ENCODE measurements around the gene BLOC1S5. TPM values are rescaled to one million over a fixed set of nuclear protein-coding genes. Genes with fewer than 3 reads are reported as not detected.

The BLOC1S5 gene
- total RNA-seq, 2 experiments from 2014 or later = 22.6 to 30.7 TPM

DNA sequence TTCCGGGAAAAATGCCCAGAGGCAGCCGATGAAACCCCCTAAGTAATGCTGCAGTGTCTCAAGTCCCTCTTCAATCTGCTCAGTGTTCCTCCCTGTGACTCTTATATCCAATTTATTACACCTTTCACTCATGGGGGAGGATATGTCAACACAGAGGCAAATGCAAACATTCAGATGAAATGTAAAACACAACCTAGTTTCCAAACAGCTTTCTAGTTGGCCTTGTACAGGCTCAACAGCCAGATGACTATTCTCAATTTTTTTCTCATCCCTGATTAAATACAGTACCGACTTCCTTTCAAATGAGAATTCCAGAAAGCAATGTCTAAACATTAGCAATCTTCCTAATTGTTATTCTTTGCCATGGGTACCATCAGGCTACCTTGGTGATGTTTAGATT, 65.0 kb downstream of the BLOC1S5 start:
- ChIA-PET CTCF (ENCODE audit: unreplicated experiment) (no interaction called here), POLR2A (no interaction called here)
- Histone ChIP-seq H4K20me1 (ENCODE audit: insufficient read depth, low read length) (no peaks in the 10 kb centered on the region), H3K4me3 (ENCODE audit: low read depth, low read length, poor library complexity, severe bottlenecking) (no peak overlapping the region), H3K9me2 (ENCODE audit: insufficient read depth, low read length) (no peaks in the 10 kb centered on the region), H3K27ac (ENCODE audit: low read depth, low read length, poor library complexity, severe bottlenecking) (no peak overlapping the region), H3K9me3 (ENCODE audit: low read length) (no peaks in the 10 kb centered on the region), H3K4me1 (ENCODE audit: insufficient read depth, low read length, poor library complexity, severe bottlenecking) (no peaks in the 10 kb centered on the region), H3K79me2 (ENCODE audit: insufficient read depth, low read depth, low read length) (no peaks in the 10 kb centered on the region), H3K36me3 (ENCODE audit: insufficient read depth, low read length) (no peaks in the 10 kb centered on the region), H3K4me2 (ENCODE audit: low read length) (no peak overlapping the region), H2AFZ (ENCODE audit: low read length) (no peak overlapping the region)
- BruUV-seq (replicated peaks) = no TSS peak
- DNase-seq (ENCODE audit: low spot score) = no peak
- intact Hi-C loops (cut with micrococcal nuclease; ENCODE audit: unreplicated experiment) = loop anchor here (10.0 kb wide), 1 partner anchor 384 kb away; no protein-coding TSS in a partner anchor
- no peak for TF ChIP-seq EZH2phosphoT487 (IDR thresholded peaks at IDR 0.05; ENCODE audit: borderline replicate concordance, low read depth, low read length)
- TF ChIP-seq CTCF (conservative IDR thresholded peaks at IDR 0.05; ENCODE audit: low read length) = no peak

- H3K79me2 ChIP-seq (ENCODE audit: insufficient read depth, low read depth, low read length) = no peaks in the 10 kb centered on the region
- no peak for DNase-seq (ENCODE audit: low spot score)
- no peaks in the 10 kb centered on the region for H3K9me2 ChIP-seq (ENCODE audit: insufficient read depth, low read length)
- H3K27ac ChIP-seq (ENCODE audit: low read depth, low read length, poor library complexity, severe bottlenecking) = no peak overlapping the region
- no peaks in the 10 kb centered on the region for H3K36me3 ChIP-seq (ENCODE audit: insufficient read depth, low read length)
- no peaks in the 10 kb centered on the region for H3K9me3 ChIP-seq (ENCODE audit: low read length)
- intact Hi-C loops (cut with micrococcal nuclease; ENCODE audit: unreplicated experiment) = loop anchor here (10.0 kb wide), 1 partner anchor 383 kb away; no protein-coding TSS in a partner anchor
- no TSS peak for BruUV-seq (replicated peaks)
- no peak overlapping the region for H3K4me3 ChIP-seq (ENCODE audit: low read depth, low read length, poor library complexity, severe bottlenecking)
- POLR2A ChIA-PET = interaction anchor here (0.6 to 0.7 kb wide), 3 partner anchors 11 to 275 kb away, joined by 4 read pairs; no protein-coding TSS in a partner anchor
- TF ChIP-seq EZH2phosphoT487 (IDR thresholded peaks at IDR 0.05; ENCODE audit: borderline replicate concordance, low read depth, low read length) (no peak), CTCF (conservative IDR thresholded peaks at IDR 0.05; ENCODE audit: low read length) (no peak)
- H4K20me1 ChIP-seq (ENCODE audit: insufficient read depth, low read length) = no peaks in the 10 kb centered on the region
- no peaks in the 10 kb centered on the region for H3K4me1 ChIP-seq (ENCODE audit: insufficient read depth, low read length, poor library complexity, severe bottlenecking)
- no peak overlapping the region for H3K4me2 ChIP-seq (ENCODE audit: low read length)
- CTCF ChIA-PET (ENCODE audit: unreplicated experiment) = no interaction called here
- H2AFZ ChIP-seq (ENCODE audit: low read length) = no peak overlapping the region
Observed at GRCh38 chr6:7998103-7998725, 66.0 kb downstream of the BLOC1S5 start.

- no TSS peak for BruUV-seq (replicated peaks)
- CTCF ChIA-PET (ENCODE audit: unreplicated experiment) = interaction anchor here (1.0 kb wide), 1 partner anchor 275 kb away, joined by 3 read pairs; no protein-coding TSS in a partner anchor
Observed at GRCh38 chr6:7997286-7997685, 66.9 kb downstream of the BLOC1S5 start.

More at GRCh38 chr6:7997286-7997685, 66.9 kb downstream of the BLOC1S5 start:
- H3K4me1 ChIP-seq (ENCODE audit: insufficient read depth, low read length, poor library complexity, severe bottlenecking) = peaks cover 1% of the 10 kb centered on the region
- DNase-seq (ENCODE audit: low spot score) = no peak
- no peaks in the 10 kb centered on the region for H3K9me2 ChIP-seq (ENCODE audit: insufficient read depth, low read length)
- POLR2A ChIA-PET = interaction anchor here (0.6 kb wide), 1 partner anchor 16 kb away, joined by 4 read pairs; no protein-coding TSS in a partner anchor
- H3K36me3 ChIP-seq (ENCODE audit: insufficient read depth, low read length) = no peaks in the 10 kb centered on the region
- no peak overlapping the region for H3K4me3 ChIP-seq (ENCODE audit: low read depth, low read length, poor library complexity, severe bottlenecking)
- intact Hi-C loops (cut with micrococcal nuclease; ENCODE audit: unreplicated experiment) = loop anchor here (10.0 kb wide), 1 partner anchor 382 kb away; no protein-coding TSS in a partner anchor
- H3K79me2 ChIP-seq (ENCODE audit: insufficient read depth, low read depth, low read length) = no peaks in the 10 kb centered on the region
- H2AFZ ChIP-seq (ENCODE audit: low read length) = no peak overlapping the region
- H3K4me2 ChIP-seq (ENCODE audit: low read length) = no peak overlapping the region
- H3K9me3 ChIP-seq (ENCODE audit: low read length) = no peaks in the 10 kb centered on the region
- H4K20me1 ChIP-seq (ENCODE audit: insufficient read depth, low read length) = no peaks in the 10 kb centered on the region
- no peak overlapping the region for H3K27ac ChIP-seq (ENCODE audit: low read depth, low read length, poor library complexity, severe bottlenecking)
- TF ChIP-seq EZH2phosphoT487 (IDR thresholded peaks at IDR 0.05; ENCODE audit: borderline replicate concordance, low read depth, low read length) (no peak), CTCF (conservative IDR thresholded peaks at IDR 0.05; ENCODE audit: low read length) (no peak)

Measured in OCI-LY7 (cell line).